ENCODE data around the gene PRKCE. TPM values are rescaled to one million over a fixed set of nuclear protein-coding genes. Genes with fewer than 3 reads are reported as not detected.
A peak's percentile ranks its signal among the peaks of the same experiment; 100 is the strongest.

The PRKCE gene
- total RNA-seq, 1 experiment from 2014 or later = 21.7 TPM

- Histone ChIP-seq H3F3A (ENCODE audit: insufficient read depth, low read depth) (peaks cover 11% of the 10 kb centered on the region; the same call in 1 of the 2 replicates), H3K36me3 (ENCODE audit: low read depth) (no peaks in the 10 kb centered on the region), H3K27ac (peak overlapping the region; percentile 2; the same call in 1 of the 2 replicates), H4K20me1 (ENCODE audit: insufficient read depth) (no peaks in the 10 kb centered on the region), H2AFZ (no peak overlapping the region), H3K9me2 (ENCODE audit: insufficient read depth) (no peaks in the 10 kb centered on the region), H3K4me1 (replicated peaks; ENCODE audit: insufficient read depth) (peaks cover 21% of the 10 kb centered on the region), H3K79me2 (ENCODE audit: low read depth) (no peaks in the 10 kb centered on the region), H3K4me2 (no peak overlapping the region), H3K27me3 (ENCODE audit: insufficient read depth, low read depth) (no peaks in the 10 kb centered on the region), H3K9me3 (ENCODE audit: insufficient read depth, low read depth) (no peaks in the 10 kb centered on the region), H3K4me3 (no peak overlapping the region)
- no peak for TF ChIP-seq CTCF (conservative IDR thresholded peaks at IDR 0.05)
- TF ChIP-seq EZH2 (IDR thresholded peaks at IDR 0.05; ENCODE audit: low read depth) = no peak
- CTCF ChIA-PET = no interaction called here
- intact Hi-C loops (cut with micrococcal nuclease; ENCODE audit: unreplicated experiment) = no loop called here
- no TSS peak for BruUV-seq (replicated peaks)
- POLR2A ChIA-PET (ENCODE audit: unreplicated experiment) = no interaction called here
- no peak for DNase-seq
Measured at GRCh38 chr2:46032161-46032813, 380.8 kb downstream of the PRKCE start.

GRCh38 chr2:46032996-46033395 is 381.5 kb downstream of the PRKCE start:
- Histone ChIP-seq H3F3A (ENCODE audit: insufficient read depth, low read depth) (peaks cover 11% of the 10 kb centered on the region; the same call in 1 of the 2 replicates), H3K79me2 (ENCODE audit: low read depth) (no peaks in the 10 kb centered on the region), H3K27me3 (ENCODE audit: insufficient read depth, low read depth) (no peaks in the 10 kb centered on the region), H3K4me3 (no peak overlapping the region), H3K9me2 (ENCODE audit: insufficient read depth) (no peaks in the 10 kb centered on the region), H3K36me3 (ENCODE audit: low read depth) (no peaks in the 10 kb centered on the region), H4K20me1 (ENCODE audit: insufficient read depth) (no peaks in the 10 kb centered on the region), H2AFZ (no peak overlapping the region), H3K4me2 (no peak overlapping the region), H3K4me1 (replicated peaks; ENCODE audit: insufficient read depth) (peaks cover 21% of the 10 kb centered on the region), H3K27ac (peak overlapping the region; percentile 2; the same call in 1 of the 2 replicates), H3K9me3 (ENCODE audit: insufficient read depth, low read depth) (no peaks in the 10 kb centered on the region)
- BruUV-seq (replicated peaks) = no TSS peak
- TF ChIP-seq CTCF (conservative IDR thresholded peaks at IDR 0.05) (no peak), EZH2 (IDR thresholded peaks at IDR 0.05; ENCODE audit: low read depth) (no peak)
- intact Hi-C loops (cut with micrococcal nuclease; ENCODE audit: unreplicated experiment) = no loop called here
- CTCF ChIA-PET = no interaction called here
- peak in 1 of 2 experiments; percentile 59 for DNase-seq
- POLR2A ChIA-PET (ENCODE audit: unreplicated experiment) = no interaction called here

- Histone ChIP-seq H3K4me2 (no peak overlapping the region), H3K4me3 (no peak overlapping the region), H3K36me3 (ENCODE audit: low read depth) (no peaks in the 10 kb centered on the region), H3K79me2 (ENCODE audit: low read depth) (no peaks in the 10 kb centered on the region), H2AFZ (no peak overlapping the region), H3K27ac (no peak overlapping the region), H3F3A (ENCODE audit: insufficient read depth, low read depth) (peaks cover 11% of the 10 kb centered on the region; the same call in 1 of the 2 replicates), H3K9me3 (ENCODE audit: insufficient read depth, low read depth) (no peaks in the 10 kb centered on the region), H3K27me3 (ENCODE audit: insufficient read depth, low read depth) (no peaks in the 10 kb centered on the region), H3K4me1 (replicated peaks; ENCODE audit: insufficient read depth) (peaks cover 16% of the 10 kb centered on the region), H3K9me2 (ENCODE audit: insufficient read depth) (no peaks in the 10 kb centered on the region), H4K20me1 (ENCODE audit: insufficient read depth) (no peaks in the 10 kb centered on the region)
- TF ChIP-seq EZH2 (IDR thresholded peaks at IDR 0.05; ENCODE audit: low read depth) (no peak), CTCF (conservative IDR thresholded peaks at IDR 0.05) (no peak)
- ChIA-PET CTCF (no interaction called here), POLR2A (ENCODE audit: unreplicated experiment) (no interaction called here)
- DNase-seq = no peak
- BruUV-seq (replicated peaks) = no TSS peak
- intact Hi-C loops (cut with micrococcal nuclease; ENCODE audit: unreplicated experiment) = no loop called here
Measured at GRCh38 chr2:46034535-46034934, 383.1 kb downstream of the PRKCE start.
